Smooth muscle cell (in vitro differentiated cells): ENCODE data around the gene BBC3. TPM values are rescaled to one million over a fixed set of nuclear protein-coding genes. Genes with fewer than 3 reads are reported as not detected.
"Not testable (repeated sequence)": the region's sequence is repeated elsewhere in the genome, so short reads cannot be mapped to it uniquely, and the experiment has no call there.

Source experiments
- DNase-seq: peaks from one replicate; lab custom pipeline; 2025; ENCODE audit not compliant: unreplicated experiment; lab: John Stamatoyannopoulos, UW
- H2AFZ ChIP-seq: fragments of 200-600 bp; sonication (generic); 2 replicates; pipeline ENCODE4 v1.6.0; 2016; ENCODE audit warnings: antibody characterized with exemption, low read depth, mild to moderate bottlenecking
- H3F3A ChIP-seq: fragments of 200-600 bp; sonication (generic); 2 replicates; pipeline ENCODE4 v1.6.0; 2017; ENCODE audit warnings: antibody characterized with exemption, low read depth
- H3K27ac ChIP-seq: fragments of 200-600 bp; sonication (generic); 2 replicates; pipeline ENCODE4 v1.5.1; 2016; ENCODE audit warnings: low read depth, mild to moderate bottlenecking
- H3K27me3 ChIP-seq: fragments of 200-600 bp; sonication (generic); 2 replicates; pipeline ENCODE4 v1.6.1; 2016; ENCODE audit warnings: low read depth, mild to moderate bottlenecking
- H3K36me3 ChIP-seq: fragments of 200-600 bp; sonication (generic); 2 replicates; pipeline ENCODE4 v1.5.1; 2016; ENCODE audit warnings: low read depth
- H3K4me1 ChIP-seq: fragments of 200-600 bp; sonication (generic); 2 replicates; pipeline ENCODE4 v1.5.1; 2016; ENCODE audit warnings: low read depth
- H3K4me2 ChIP-seq: fragments of 200-600 bp; sonication (generic); 2 replicates; pipeline ENCODE4 v1.6.0; 2016; ENCODE audit warnings: mild to moderate bottlenecking
- H3K4me3 ChIP-seq: fragments of 200-600 bp; sonication (generic); 2 replicates; pipeline ENCODE4 v1.5.1; 2016; ENCODE audit warnings: mild to moderate bottlenecking
- H3K79me2 ChIP-seq: fragments of 200-600 bp; sonication (generic); 2 replicates; pipeline ENCODE4 v1.6.0; 2016; ENCODE audit warnings: low read depth, mild to moderate bottlenecking
- H3K9ac ChIP-seq: fragments of 200-600 bp; sonication (generic); 2 replicates; pipeline ENCODE4 v1.6.0; 2016; ENCODE audit warnings: low read depth
- H3K9me3 ChIP-seq: fragments of 200-600 bp; sonication (generic); replicated peaks from 2 replicates; pipeline ENCODE4 v1.5.1; 2016; ENCODE audit warnings: low read depth
- H4K20me1 ChIP-seq: fragments of 200-600 bp; sonication (generic); 2 replicates; pipeline ENCODE4 v1.6.0; 2016; ENCODE audit warnings: low read depth
- WGBS: methylation state at CpG from one replicate; pipeline ENCODE4 v1.1.7; 2016; ENCODE audit warnings: low lambda C conversion rate; 5-methylcytosine and 5-hydroxymethylcytosine counted together
- polyA plus RNA-seq: library from polyadenylated mRNA; unstranded; fragments of >200 nt; fragmentation: Nextera tagmentation; extraction: Ambion mirVana; gene quantifications from 2 replicates; pipeline ENCODE4 v1.2.1, GENCODE V29; 2016
- total RNA-seq: library from RNA; depleted of rRNA; stranded (reverse); fragments of >200 nt; gene quantifications from 2 replicates; pipeline ENCODE4 v1.2.3, GENCODE V29; 2014
- TF ChIP-seq, protein P1 (sequence below): fragments of 200-600 bp; sonication (generic); IDR thresholded peaks from 2 replicates; pipeline ENCODE4 v1.5.1; 2017; ENCODE audit warnings: borderline replicate concordance, mild to moderate bottlenecking, antibody characterized with exemption; ENCODE audit not compliant: insufficient read depth, poor library complexity, severe bottlenecking

Gene BBC3
- total and polyA plus RNA-seq, 2 experiments from 2014 or later = 10.2 to 29.9 TPM

DNA sequence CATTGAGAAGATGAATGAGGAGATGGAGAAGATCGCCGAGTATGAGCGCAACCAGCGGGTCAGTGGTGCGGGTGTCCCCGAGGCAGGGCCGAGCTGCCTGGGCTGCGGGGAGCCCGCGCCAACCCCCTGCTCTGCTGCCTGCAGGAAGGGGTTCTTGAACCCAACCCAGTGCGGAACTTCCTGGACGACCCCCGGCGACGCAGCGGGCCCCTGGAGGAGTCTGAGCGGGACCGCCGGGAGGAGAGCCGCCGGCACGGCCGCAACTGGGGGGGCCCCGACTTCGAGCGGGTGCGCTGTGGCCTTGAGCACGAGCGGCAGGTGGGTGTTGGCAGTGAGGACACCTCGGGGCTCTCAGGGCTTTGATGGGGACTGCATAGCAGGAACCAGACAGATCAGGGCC lies 33.6 kb upstream of the BBC3 start:
- WGBS = 98% methylated on average over 30 of the region's 30 CpGs
- TF ChIP-seq, protein P1, sequence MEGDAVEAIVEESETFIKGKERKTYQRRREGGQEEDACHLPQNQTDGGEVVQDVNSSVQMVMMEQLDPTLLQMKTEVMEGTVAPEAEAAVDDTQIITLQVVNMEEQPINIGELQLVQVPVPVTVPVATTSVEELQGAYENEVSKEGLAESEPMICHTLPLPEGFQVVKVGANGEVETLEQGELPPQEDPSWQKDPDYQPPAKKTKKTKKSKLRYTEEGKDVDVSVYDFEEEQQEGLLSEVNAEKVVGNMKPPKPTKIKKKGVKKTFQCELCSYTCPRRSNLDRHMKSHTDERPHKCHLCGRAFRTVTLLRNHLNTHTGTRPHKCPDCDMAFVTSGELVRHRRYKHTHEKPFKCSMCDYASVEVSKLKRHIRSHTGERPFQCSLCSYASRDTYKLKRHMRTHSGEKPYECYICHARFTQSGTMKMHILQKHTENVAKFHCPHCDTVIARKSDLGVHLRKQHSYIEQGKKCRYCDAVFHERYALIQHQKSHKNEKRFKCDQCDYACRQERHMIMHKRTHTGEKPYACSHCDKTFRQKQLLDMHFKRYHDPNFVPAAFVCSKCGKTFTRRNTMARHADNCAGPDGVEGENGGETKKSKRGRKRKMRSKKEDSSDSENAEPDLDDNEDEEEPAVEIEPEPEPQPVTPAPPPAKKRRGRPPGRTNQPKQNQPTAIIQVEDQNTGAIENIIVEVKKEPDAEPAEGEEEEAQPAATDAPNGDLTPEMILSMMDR = no peak
- H3F3A ChIP-seq = peaks cover 3% of the 10 kb centered on the region
- H3K4me3 ChIP-seq = no peak overlapping the region
- H3K27me3 ChIP-seq = no peaks in the 10 kb centered on the region
- no peak overlapping the region for H2AFZ ChIP-seq
- peaks cover 9% of the 10 kb centered on the region for H3K36me3 ChIP-seq
- H3K27ac ChIP-seq = no peak overlapping the region
- peaks cover 32% of the 10 kb centered on the region for H3K79me2 ChIP-seq
- no peak for DNase-seq
- H4K20me1 ChIP-seq = peaks cover 52% of the 10 kb centered on the region
- H3K4me1 ChIP-seq = no peaks in the 10 kb centered on the region
- H3K4me2 ChIP-seq = no peak overlapping the region
- H3K9me3 ChIP-seq = no peaks in the 10 kb centered on the region
- H3K9ac ChIP-seq = no peak overlapping the region

DNA sequence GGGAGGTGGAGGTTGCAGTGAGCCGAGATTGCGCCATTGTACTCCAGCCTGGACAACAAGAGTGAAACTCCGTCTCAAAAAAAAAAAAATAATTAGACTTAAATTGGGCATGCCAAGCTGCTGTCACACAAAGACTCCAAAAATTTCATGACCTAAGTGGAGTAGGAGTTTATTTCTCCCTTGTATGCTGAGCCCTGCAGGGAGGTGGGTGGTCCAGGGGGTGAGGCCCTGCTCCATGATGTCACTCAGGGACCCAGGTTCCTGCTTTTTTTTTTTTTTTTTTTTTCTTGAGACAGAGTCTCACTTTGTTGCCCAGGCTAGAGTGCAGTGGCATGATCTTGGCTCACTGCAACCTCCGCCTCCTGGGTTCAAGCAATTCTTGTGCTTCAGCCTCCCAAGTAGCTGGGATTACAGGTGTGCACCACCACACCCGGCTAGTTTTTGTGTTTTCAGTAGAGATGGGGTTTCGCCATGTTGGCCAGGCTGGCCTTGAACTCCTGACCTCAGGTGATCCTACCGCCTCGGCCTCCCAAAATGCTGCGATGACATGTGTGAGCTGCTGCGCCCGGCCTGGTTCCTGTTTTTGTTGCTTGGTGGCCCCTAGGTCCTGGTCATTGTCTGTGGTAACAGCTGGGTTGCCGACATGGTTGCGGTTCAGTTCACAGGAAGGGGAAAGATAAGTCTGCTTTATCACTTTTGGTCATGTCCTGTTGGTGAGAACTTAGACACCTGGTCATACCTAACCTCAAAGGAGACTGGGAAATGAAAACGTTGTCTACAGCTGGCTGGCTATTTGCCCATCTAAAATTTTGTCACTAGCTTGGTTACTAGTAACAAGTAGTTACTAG lies 31.2 kb upstream of the BBC3 start:
- not testable (repeated sequence) for H3K36me3 ChIP-seq, H2AFZ ChIP-seq, H3K9me3 ChIP-seq, H3F3A ChIP-seq, DNase-seq, H3K27me3 ChIP-seq, H3K4me3 ChIP-seq, H3K4me2 ChIP-seq, H3K27ac ChIP-seq, H3K9ac ChIP-seq
- Histone ChIP-seq H4K20me1 (peaks cover 47% of the 10 kb centered on the region), H3K4me1 (peaks cover 15% of the 10 kb centered on the region), H3K79me2 (peaks cover 50% of the 10 kb centered on the region)
- 98% methylated on average over 14 of the region's 14 CpGs for WGBS

DNA sequence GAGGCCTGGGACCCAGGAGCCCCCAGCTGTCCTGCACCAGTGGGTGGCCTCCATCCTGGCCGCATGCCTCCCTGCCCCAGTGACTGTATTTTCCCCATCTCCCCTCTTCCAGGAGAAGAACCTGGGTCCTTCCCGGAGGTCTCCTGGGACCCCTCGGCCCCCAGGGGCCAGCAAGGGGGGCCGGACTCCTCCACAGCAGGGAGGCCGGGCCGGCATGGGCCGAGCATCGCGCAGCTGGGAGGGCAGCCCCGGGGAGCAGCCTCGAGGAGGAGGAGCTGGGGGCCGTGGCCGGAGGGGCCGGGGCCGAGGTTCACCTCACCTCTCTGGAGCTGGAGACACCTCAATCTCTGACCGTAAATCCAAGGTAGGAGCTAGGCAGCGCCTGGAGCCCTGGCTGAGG lies 29.5 kb upstream of the BBC3 start:
- Histone ChIP-seq H3F3A (no peaks in the 10 kb centered on the region), H3K4me1 (peaks cover 15% of the 10 kb centered on the region), H3K79me2 (peaks cover 50% of the 10 kb centered on the region), H3K9ac (no peak overlapping the region), H2AFZ (no peak overlapping the region), H3K9me3 (no peaks in the 10 kb centered on the region), H3K36me3 (peaks cover 8% of the 10 kb centered on the region), H4K20me1 (peaks cover 36% of the 10 kb centered on the region), H3K27ac (no peak overlapping the region), H3K27me3 (no peaks in the 10 kb centered on the region), H3K4me3 (no peak overlapping the region), H3K4me2 (peak overlapping the region; percentile 12)
- 97% methylated on average over 14 of the region's 17 CpGs for WGBS
- DNase-seq = no peak
- TF ChIP-seq, protein P1 = no peak

DNA sequence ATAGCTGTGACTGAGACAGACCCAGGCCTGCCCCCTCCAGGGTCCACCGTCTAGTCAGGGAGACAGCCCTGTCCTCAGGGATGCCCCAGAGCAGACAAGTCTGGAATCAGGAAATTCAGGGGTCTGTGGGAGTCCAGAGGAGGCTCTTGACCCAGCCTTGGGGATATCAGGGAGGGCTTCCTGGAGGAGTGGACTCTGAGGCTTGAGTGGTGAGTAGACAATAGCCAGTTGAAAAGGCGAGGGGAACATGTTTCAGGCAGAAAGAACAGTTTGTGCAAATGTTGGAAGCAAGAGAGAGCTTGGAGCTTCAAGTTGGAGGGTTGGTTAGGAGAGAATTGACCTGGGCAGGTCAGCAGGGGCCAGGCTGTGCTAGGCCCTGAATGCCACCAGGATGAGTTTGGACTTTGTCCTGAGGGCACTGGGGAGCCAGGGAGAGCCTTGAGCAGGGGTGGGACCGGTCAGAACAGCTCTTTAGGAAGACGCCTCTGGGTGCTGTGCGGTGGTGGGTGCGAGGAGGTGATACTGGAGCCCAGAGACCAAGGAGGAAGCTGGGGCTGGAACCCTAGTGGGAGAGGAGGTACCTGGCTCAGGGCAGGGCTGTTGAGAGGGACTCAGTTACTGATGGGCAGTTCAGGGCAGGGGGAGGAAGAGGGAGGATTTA lies 28.0 kb upstream of the BBC3 start:
- no peak for DNase-seq
- 93% methylated on average over 6 of the region's 6 CpGs for WGBS
- H3F3A ChIP-seq = peaks cover 1% of the 10 kb centered on the region
- TF ChIP-seq, protein P1 = no peak
- H3K79me2 ChIP-seq = peaks cover 47% of the 10 kb centered on the region
- peaks cover 4% of the 10 kb centered on the region for H3K36me3 ChIP-seq
- peaks cover 27% of the 10 kb centered on the region for H4K20me1 ChIP-seq
- H3K4me1 ChIP-seq = peaks cover 15% of the 10 kb centered on the region
- peak overlapping the region; percentile 59 for H3K4me3 ChIP-seq
- H3K9ac ChIP-seq = peak overlapping the region; percentile 77
- peak overlapping the region; percentile 88 for H3K27ac ChIP-seq
- H3K9me3 ChIP-seq = no peaks in the 10 kb centered on the region
- H3K27me3 ChIP-seq = no peaks in the 10 kb centered on the region
- no peak overlapping the region for H2AFZ ChIP-seq
- peak overlapping the region; percentile 91 for H3K4me2 ChIP-seq
